Measurements from ENCODE around the gene TRAF3IP3.

DNA sequence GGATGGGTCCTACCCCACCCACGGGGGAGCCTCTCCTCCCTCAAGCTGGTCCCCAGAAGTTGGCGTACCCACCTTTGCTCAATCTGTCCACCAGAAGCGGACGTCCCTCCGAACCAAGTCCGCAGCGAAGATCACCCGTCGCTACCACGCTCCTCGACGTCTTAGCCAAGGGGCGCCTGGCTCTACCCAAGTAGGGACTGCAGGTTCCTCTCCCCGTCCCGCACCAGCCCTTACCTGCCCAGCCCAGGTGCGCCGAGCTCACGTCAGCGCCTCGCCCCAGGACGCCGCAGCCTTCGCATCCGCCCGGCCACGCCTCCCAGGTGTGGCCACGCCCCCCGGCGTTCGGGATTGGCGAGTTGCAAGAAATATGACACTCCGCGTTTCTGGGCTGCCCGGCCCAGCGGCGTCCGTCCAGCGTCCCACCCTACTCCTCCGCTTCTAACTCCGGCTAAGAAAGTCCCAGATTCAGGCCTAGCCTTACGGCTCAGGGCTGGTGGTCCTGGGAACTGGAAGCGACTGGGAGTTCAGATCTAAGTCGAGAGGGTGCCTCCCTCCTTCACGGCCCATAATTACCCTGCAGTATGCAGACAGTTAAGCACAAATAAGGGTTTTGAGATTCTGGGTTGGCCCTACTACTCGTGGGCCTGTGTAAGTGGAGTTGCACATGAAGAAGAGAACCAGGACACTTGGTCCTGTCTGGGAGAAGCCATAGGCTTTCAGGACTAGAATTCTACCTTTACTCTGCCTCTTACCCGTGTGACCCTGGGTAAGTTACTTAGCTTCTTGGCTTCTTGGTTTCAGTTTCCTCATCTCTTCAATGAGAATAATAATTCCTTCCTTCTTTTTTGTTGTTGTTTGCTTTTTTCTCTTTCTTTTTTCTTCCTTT lies 50.3 kb downstream of the TRAF3IP3 start, which contains the start of gene IRF6:
- TF ChIP-seq POLR2AphosphoS5 (IDR thresholded peaks at IDR 0.05; ENCODE audit: insufficient read depth, low read depth, low read length), result no peak
- TF ChIP-seq, protein P1, sequence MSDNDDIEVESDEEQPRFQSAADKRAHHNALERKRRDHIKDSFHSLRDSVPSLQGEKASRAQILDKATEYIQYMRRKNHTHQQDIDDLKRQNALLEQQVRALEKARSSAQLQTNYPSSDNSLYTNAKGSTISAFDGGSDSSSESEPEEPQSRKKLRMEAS (IDR thresholded peaks at IDR 0.05; ENCODE audit: insufficient read depth, insufficient read length), result no peak
- TF ChIP-seq CTCF (IDR thresholded peaks at IDR 0.05; ENCODE audit: extremely low read depth in 1 of 2, insufficient read depth in 1 of 2, low read depth in 1 of 2, low read length in 2 of 2), result no peak
